ENCODE measurements around the gene C11orf91.

DNA sequence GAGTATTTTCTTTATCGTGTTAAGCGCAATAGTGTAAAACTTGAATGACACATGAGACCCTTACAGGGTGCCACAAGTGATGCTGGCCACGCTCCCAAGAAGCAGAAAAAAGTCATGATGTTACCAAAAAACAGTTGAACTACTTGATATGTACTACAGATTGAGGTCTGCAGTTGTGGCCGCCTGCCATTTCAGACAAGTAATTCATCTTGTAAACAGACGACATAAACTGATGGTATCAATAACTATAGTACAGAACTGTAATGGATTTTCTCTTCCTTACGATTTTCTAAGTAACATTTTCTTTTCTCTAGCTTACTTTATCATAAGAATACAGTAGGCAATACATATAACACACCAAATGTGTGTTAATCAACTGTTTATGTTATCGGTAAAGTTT, 30.1 kb upstream of the C11orf91 start:
- TF ChIP-seq CTCF (IDR thresholded peaks at IDR 0.05) = no peak
- no peak for TF ChIP-seq POLR2A (IDR thresholded peaks at IDR 0.05)
- no peak for TF ChIP-seq EP300 (IDR thresholded peaks at IDR 0.05)
